Omental fat pad (tissue), 4 donors: ENCODE measurements around the gene CNDP1. TPM values are rescaled to one million over a fixed set of nuclear protein-coding genes. Genes with fewer than 3 reads are reported as not detected.

Experiments
- ATAC-seq: fragments of 150-250 bp; one replicate; pipeline ENCODE4 v1.9.1; 2016; ENCODE audit warnings: mild to moderate bottlenecking, moderate library complexity; ENCODE audit not compliant: low FRiP score
- DNase-seq: peaks from one replicate; pipeline ENCODE4 v3.0.0-alpha.2; 2019; ENCODE audit warnings: low spot score
- total RNA-seq, 4 donors: library from RNA; depleted of rRNA; stranded (reverse); fragments of >200 nt; gene quantifications; one replicate each; pipeline ENCODE4 v1.1.0, GENCODE V29; 2016
- TF ChIP-seq, protein P1 (sequence below), 3 donors: fragments of 450-650 bp; IDR thresholded peaks; one replicate each; pipeline ENCODE4 v1.5.1; 2016 to 2017; ENCODE audit warnings: antibody characterized with exemption in 3 of 3, mild to moderate bottlenecking in 3 of 3, moderate library complexity in 2 of 3

The CNDP1 gene
- total RNA-seq, 4 donors from 2014 or later, result not detected

DNA sequence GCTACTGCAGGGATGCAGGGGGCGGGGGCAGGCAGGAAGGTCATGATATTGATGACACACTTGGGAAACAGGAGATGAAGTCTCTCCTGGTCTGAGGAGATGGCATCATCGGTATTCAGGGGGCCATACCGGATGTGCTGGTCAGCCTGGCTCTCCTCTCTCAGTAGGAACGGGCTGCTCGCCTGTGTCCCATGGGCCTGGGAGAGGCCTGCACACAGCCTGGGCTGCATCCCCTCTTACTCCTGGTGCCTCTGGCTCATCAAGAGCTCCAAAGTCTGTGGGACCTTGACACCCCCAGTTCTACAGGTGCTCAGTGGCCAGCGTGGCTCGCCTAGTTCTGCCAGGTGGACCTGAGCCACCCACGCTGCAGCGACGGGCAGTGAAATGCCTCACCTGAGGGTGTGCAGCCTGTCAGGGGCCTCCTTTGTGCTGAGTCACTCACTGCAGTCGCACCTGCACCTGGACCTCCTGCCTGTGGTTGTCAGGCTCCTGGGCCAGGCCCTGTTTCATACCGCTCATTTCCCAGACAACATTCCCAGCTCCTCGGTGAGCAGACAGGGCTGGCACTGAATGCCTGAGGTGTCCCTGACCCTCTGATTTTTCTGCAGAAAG, 18.6 kb upstream of the CNDP1 start:
- no peak for DNase-seq
- TF ChIP-seq, protein P1, sequence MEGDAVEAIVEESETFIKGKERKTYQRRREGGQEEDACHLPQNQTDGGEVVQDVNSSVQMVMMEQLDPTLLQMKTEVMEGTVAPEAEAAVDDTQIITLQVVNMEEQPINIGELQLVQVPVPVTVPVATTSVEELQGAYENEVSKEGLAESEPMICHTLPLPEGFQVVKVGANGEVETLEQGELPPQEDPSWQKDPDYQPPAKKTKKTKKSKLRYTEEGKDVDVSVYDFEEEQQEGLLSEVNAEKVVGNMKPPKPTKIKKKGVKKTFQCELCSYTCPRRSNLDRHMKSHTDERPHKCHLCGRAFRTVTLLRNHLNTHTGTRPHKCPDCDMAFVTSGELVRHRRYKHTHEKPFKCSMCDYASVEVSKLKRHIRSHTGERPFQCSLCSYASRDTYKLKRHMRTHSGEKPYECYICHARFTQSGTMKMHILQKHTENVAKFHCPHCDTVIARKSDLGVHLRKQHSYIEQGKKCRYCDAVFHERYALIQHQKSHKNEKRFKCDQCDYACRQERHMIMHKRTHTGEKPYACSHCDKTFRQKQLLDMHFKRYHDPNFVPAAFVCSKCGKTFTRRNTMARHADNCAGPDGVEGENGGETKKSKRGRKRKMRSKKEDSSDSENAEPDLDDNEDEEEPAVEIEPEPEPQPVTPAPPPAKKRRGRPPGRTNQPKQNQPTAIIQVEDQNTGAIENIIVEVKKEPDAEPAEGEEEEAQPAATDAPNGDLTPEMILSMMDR (IDR thresholded peaks at IDR 0.05), result no peak
- no peak for ATAC-seq

DNA sequence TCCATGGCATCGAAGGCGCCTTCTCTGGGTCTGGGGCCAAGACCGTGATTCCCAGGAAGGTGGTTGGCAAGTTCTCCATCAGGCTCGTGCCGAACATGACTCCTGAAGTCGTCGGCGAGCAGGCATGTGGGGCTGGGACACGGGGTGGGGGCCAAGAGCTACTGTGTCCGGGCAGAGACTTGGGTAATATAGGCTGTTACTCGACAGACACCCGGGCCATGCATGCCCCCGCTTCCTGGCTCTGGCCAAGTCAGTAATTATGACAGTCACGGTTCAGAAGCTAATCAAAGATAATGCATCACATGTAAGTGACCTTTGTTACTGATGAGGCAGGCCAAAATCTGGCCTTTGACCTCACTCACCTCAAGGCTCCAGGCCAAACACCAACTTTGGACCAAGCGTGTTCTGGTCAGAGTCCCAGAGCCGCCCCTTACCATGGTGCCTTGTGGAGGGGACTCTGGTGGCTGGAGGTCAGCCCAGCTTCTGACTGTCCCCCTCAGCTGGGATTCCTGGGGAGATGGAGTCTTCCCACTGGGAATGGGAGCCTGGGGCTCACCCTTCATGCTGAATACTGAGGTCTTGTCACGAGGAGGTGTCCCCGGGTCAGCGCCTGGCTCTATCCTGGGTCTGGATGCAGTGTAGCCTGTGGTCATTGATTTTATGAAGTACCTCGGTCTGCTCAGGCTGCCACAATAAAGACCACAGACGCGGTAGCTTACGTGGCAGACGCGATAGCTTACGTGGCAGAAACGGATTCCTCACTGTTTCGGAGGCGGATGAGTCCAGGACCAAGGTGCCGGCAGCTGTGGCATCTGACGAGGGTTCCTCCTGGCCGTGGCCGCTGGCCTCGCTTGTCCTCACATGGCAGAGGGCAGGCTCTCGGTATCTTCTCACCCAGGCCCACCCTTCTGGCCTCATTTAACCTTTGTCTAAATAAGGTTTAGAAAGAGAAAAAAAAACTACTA, 17.7 kb upstream of the CNDP1 start:
- TF ChIP-seq, protein P1 (IDR thresholded peaks at IDR 0.05), result no peak
- DNase-seq (no peak), ATAC-seq (no peak)

DNA sequence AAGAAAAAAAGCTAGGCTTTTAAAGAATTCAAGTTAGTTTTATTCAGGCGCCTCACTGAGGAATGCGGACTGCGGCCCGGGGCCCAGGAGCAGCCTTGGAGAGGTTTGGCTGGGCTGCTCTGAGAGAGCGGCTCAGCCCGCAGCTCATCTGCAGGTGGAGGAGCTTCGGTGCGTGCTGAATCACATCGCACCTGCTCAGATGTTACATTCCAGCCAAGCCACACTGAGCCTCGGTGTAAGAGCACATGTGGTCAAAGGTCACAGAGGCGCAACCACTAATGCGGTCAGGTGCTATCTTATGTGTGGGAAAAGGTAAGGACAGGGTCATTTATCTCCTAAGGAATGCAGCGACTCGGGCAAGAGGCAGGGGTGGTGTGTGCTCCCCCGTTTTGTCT, 17.1 kb upstream of the CNDP1 start:
- ATAC-seq (no peak), DNase-seq (no peak)
- TF ChIP-seq, protein P1 (IDR thresholded peaks at IDR 0.05), result no peak

DNA sequence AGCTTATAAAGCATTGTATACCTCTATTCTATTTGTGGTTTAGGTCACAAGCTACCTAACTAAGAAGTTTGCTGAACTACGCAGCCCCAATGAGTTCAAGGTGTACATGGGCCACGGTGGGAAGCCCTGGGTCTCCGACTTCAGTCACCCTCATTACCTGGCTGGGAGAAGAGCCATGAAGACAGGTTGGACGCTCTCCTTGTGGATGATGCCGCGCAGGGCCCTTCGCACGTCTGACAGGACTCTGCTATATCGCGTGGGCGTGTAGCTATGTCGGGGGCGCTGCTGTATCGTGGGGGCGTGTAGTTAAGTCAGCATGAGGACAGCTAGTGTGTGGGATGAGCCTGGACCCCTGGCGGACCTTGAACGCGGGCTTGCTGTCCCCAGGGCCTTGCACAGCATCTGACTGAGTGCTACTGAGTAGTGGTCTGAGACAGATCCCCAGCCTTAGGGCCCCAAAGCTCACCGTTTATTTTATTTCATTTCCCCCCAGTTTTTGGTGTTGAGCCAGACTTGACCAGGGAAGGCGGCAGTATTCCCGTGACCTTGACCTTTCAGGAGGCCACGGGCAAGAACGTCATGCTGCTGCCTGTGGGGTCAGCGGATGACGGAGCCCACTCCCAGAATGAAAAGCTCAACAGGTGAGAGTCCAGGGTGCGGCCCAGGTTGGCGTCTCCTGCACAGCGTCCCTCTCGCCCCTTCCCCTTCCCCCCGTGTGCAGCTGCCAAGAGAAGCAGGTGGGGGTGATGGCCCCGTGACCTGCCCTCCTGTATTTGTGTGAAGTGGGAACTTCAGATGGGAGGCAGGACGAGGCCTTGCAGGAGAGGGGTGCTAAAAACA, 15.6 kb upstream of the CNDP1 start:
- DNase-seq, result no peak
- no peak for ATAC-seq

DNA sequence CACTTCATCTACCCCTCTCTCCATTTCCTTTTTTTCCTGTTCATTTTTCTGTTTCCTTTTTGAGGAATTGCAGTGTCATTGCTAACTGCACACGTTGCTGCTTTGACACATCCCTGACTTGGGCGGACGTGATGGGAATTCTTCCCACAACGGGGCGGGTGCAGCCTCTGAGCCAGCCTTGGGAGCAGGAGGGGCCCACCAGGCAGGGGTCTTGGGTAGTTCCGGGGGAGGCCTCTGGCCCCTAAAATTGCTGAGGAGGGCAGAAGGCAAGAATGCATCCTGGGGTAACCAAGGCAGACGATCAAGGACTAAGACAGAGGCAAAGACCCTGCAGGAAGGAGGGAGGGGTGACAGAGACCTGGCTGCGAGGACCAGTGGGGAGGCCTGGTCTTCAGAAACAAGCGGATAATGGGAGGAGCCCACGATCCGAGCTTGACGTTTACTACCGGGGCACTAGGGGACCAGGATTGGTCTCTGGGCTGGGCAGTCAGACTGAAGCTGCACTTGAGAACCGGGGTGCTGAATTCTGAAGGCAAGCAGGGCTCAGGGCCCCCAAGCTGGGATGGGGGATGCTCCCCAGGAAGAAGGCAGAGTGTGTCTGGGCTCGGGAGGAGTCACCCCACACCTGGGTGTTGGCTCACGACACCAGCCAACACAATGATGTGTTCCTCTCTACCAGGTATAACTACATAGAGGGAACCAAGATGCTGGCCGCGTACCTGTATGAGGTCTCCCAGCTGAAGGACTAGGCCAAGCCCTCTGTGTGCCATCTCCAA, 14.8 kb upstream of the CNDP1 start:
- ATAC-seq (no peak), DNase-seq (no peak)
- TF ChIP-seq, protein P1 (IDR thresholded peaks at IDR 0.05), result no peak

More for the DNA sequence above, 15.6 kb upstream of the CNDP1 start:
- TF ChIP-seq, protein P1 (IDR thresholded peaks at IDR 0.05), result no peak
